ENCODE data around the gene NPC1L1.

The NPC1L1 gene

GRCh38 chr7:44541028-44541869 is at the start of gene NPC1L1:
NPC1L1 (minus strand) TSS chr7:44541330; CDS start chr7:44541259, 71 bp downstream.
- no peak for DNase-seq (ENCODE audit: low read depth in 2 of 2)

GRCh38 chr7:44590910-44591309 is 49.8 kb upstream of the NPC1L1 start:
- DNase-seq (ENCODE audit: low read depth in 2 of 2): no peak

GRCh38 chr7:44587843-44588711 is 46.9 kb upstream of the NPC1L1 start:
- DNase-seq (ENCODE audit: low read depth in 2 of 2): peak in 1 of 2 donors; percentile 39

GRCh38 chr7:44583146-44583865 is 42.2 kb upstream of the NPC1L1 start:
- DNase-seq (ENCODE audit: low read depth in 2 of 2): no peak

- DNase-seq (ENCODE audit: low read depth in 2 of 2): peak; percentile 99 to 100
Observed at GRCh38 chr7:44581879-44582603, 40.9 kb upstream of the NPC1L1 start, which contains the start of gene TMED4. TMED4 (minus strand) TSS chr7:44582231; CDS start chr7:44582206, 25 bp downstream.

GRCh38 chr7:44580945-44581878 is 40.1 kb upstream of the NPC1L1 start:
- peak in 1 of 2 donors; percentile 9 for DNase-seq (ENCODE audit: low read depth in 2 of 2)

- no peak for DNase-seq (ENCODE audit: low read depth in 2 of 2)
Observed at GRCh38 chr7:44576228-44576627, 35.1 kb upstream of the NPC1L1 start.

GRCh38 chr7:44575054-44575453 is 33.9 kb upstream of the NPC1L1 start:
- DNase-seq (ENCODE audit: low read depth in 2 of 2): no peak

- DNase-seq (ENCODE audit: low read depth in 2 of 2): no peak
Observed at GRCh38 chr7:44574287-44574872, 33.2 kb upstream of the NPC1L1 start.

GRCh38 chr7:44573464-44574286 is 32.5 kb upstream of the NPC1L1 start, which contains the start of gene DDX56:
DDX56 (minus strand) TSS chr7:44573908; CDS start chr7:44573895, 13 bp downstream.
- peak; percentile 87 for DNase-seq (ENCODE audit: low read depth in 2 of 2)

- DNase-seq (ENCODE audit: low read depth in 2 of 2): no peak
Observed at GRCh38 chr7:44572771-44573170, 31.6 kb upstream of the NPC1L1 start.

GRCh38 chr7:44569959-44570358 is 28.8 kb upstream of the NPC1L1 start:
- no peak for DNase-seq (ENCODE audit: low read depth in 2 of 2)

- DNase-seq (ENCODE audit: low read depth in 2 of 2): no peak
Observed at GRCh38 chr7:44568771-44569560, 27.8 kb upstream of the NPC1L1 start.

- no peak for DNase-seq (ENCODE audit: low read depth in 2 of 2)
Observed at GRCh38 chr7:44567884-44568283, 26.8 kb upstream of the NPC1L1 start.

GRCh38 chr7:44566680-44567079 is 25.6 kb upstream of the NPC1L1 start:
- no peak for DNase-seq (ENCODE audit: low read depth in 2 of 2)

GRCh38 chr7:44565795-44566559 is 24.8 kb upstream of the NPC1L1 start:
- DNase-seq (ENCODE audit: low read depth in 2 of 2): no peak
